Loucy (cell line): Measurements from ENCODE around the gene MFN2.

Experiments used
- H2AFZ ChIP-seq: fragments of 200-600 bp; sonication (generic); 2 replicates; pipeline ENCODE4 v1.6.0; 2016; ENCODE audit warnings: antibody characterized with exemption, mild to moderate bottlenecking, low read length, moderate library complexity
- H3F3A ChIP-seq: fragments of 200-600 bp; 2 replicates; pipeline ENCODE4 v1.6.0; 2016; ENCODE audit warnings: antibody characterized with exemption, low read depth, mild to moderate bottlenecking
- H3K27me3 ChIP-seq: fragments of 200-600 bp; sonication (generic); 2 replicates; pipeline ENCODE4 v1.6.1; 2014; ENCODE audit warnings: low read length, mild to moderate bottlenecking; ENCODE audit not compliant: insufficient read depth, poor library complexity, severe bottlenecking
- H3K36me3 ChIP-seq: fragments of 200-600 bp; sonication (generic); 2 replicates; pipeline ENCODE4 v1.6.1; 2016; ENCODE audit warnings: low read length; ENCODE audit not compliant: insufficient read depth
- H3K4me1 ChIP-seq: fragments of 200-600 bp; sonication (generic); 2 replicates; pipeline ENCODE4 v1.5.1; 2014; ENCODE audit warnings: low read length, mild to moderate bottlenecking; ENCODE audit not compliant: insufficient read depth, poor library complexity, severe bottlenecking
- H3K4me2 ChIP-seq: fragments of 200-600 bp; sonication (generic); 2 replicates; pipeline ENCODE4 v1.6.0; 2014; ENCODE audit warnings: antibody characterized with exemption, low read length, low read depth, mild to moderate bottlenecking; ENCODE audit not compliant: poor library complexity, severe bottlenecking
- H3K4me3 ChIP-seq: fragments of 200-600 bp; sonication (generic); 2 replicates; pipeline ENCODE4 v1.5.1; 2014; ENCODE audit warnings: low read length, mild to moderate bottlenecking, mixed read lengths; ENCODE audit not compliant: poor library complexity, severe bottlenecking
- H3K79me2 ChIP-seq: fragments of 200-600 bp; sonication (generic); 2 replicates; pipeline ENCODE4 v1.6.1; 2014; ENCODE audit warnings: low read length; ENCODE audit not compliant: insufficient read depth
- H3K9ac ChIP-seq: fragments of 200-600 bp; sonication (generic); 2 replicates; pipeline ENCODE4 v1.6.0; 2014; ENCODE audit warnings: mild to moderate bottlenecking, low read depth, low read length, moderate library complexity; ENCODE audit not compliant: poor library complexity, severe bottlenecking
- H3K9me2 ChIP-seq: fragments of 200-600 bp; sonication (generic); replicated peaks from 2 replicates; pipeline ENCODE4 v1.6.1; 2016; ENCODE audit warnings: low read depth, low read length, mixed read lengths
- H3K9me3 ChIP-seq: fragments of 200-600 bp; sonication (generic); 2 replicates; pipeline ENCODE4 v1.6.1; 2014; ENCODE audit warnings: mild to moderate bottlenecking, antibody characterized with exemption, low read length, low read depth; ENCODE audit not compliant: insufficient read depth
- H4K20me1 ChIP-seq: fragments of 200-600 bp; sonication (generic); 2 replicates; pipeline ENCODE4 v1.6.0; 2014; ENCODE audit warnings: antibody characterized with exemption, low read length, mild to moderate bottlenecking; ENCODE audit not compliant: insufficient read depth, poor library complexity, severe bottlenecking
- EZH2phosphoT487 ChIP-seq: fragments of 200-600 bp; IDR thresholded peaks from 2 replicates; pipeline ENCODE4 v1.6.1; 2018; ENCODE audit warnings: antibody characterized with exemption, mild to moderate bottlenecking, moderate library complexity, borderline replicate concordance
- TF ChIP-seq, protein P1 (sequence below): fragments of 200-600 bp; sonication (generic); conservative IDR thresholded peaks from 2 replicates; pipeline ENCODE4 v1.5.1; 2014; ENCODE audit warnings: mild to moderate bottlenecking, antibody characterized with exemption, low read length

MFN2 gene

DNA sequence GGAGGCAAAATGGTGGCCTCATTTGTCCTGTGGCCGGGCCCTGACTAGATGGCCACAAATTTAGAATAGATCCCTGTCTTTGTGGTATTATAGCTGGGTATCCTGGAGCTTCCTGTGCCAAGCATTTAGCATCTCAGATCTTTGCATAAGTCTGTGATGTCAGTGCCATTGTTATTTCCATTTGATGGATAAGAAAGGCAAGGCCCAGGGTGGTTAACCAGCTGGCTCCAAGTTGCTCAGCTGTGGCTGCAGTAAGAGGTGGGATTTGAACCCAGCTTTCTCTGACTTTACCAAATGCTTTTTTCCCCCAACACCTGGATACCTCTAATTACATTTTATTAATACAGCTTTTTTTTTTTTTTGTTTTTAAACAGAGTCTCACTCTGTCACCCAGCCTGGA lies 71.1 kb downstream of the MFN2 start:
- Histone ChIP-seq H4K20me1 (no peaks in the 10 kb centered on the region), H3K27me3 (no peaks in the 10 kb centered on the region), H3K4me3 (no peak overlapping the region), H3K9me3 (no peaks in the 10 kb centered on the region), H3K4me2 (peak overlapping the region; percentile 49), H3K36me3 (no peaks in the 10 kb centered on the region), H3K9ac (no peak overlapping the region), H2AFZ (no peak overlapping the region), H3K79me2 (no peaks in the 10 kb centered on the region), H3F3A (no peaks in the 10 kb centered on the region), H3K9me2 (no peaks in the 10 kb centered on the region), H3K4me1 (peaks cover 11% of the 10 kb centered on the region)
- TF ChIP-seq, protein P1, sequence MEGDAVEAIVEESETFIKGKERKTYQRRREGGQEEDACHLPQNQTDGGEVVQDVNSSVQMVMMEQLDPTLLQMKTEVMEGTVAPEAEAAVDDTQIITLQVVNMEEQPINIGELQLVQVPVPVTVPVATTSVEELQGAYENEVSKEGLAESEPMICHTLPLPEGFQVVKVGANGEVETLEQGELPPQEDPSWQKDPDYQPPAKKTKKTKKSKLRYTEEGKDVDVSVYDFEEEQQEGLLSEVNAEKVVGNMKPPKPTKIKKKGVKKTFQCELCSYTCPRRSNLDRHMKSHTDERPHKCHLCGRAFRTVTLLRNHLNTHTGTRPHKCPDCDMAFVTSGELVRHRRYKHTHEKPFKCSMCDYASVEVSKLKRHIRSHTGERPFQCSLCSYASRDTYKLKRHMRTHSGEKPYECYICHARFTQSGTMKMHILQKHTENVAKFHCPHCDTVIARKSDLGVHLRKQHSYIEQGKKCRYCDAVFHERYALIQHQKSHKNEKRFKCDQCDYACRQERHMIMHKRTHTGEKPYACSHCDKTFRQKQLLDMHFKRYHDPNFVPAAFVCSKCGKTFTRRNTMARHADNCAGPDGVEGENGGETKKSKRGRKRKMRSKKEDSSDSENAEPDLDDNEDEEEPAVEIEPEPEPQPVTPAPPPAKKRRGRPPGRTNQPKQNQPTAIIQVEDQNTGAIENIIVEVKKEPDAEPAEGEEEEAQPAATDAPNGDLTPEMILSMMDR, result no peak
- no peak for TF ChIP-seq EZH2phosphoT487

DNA sequence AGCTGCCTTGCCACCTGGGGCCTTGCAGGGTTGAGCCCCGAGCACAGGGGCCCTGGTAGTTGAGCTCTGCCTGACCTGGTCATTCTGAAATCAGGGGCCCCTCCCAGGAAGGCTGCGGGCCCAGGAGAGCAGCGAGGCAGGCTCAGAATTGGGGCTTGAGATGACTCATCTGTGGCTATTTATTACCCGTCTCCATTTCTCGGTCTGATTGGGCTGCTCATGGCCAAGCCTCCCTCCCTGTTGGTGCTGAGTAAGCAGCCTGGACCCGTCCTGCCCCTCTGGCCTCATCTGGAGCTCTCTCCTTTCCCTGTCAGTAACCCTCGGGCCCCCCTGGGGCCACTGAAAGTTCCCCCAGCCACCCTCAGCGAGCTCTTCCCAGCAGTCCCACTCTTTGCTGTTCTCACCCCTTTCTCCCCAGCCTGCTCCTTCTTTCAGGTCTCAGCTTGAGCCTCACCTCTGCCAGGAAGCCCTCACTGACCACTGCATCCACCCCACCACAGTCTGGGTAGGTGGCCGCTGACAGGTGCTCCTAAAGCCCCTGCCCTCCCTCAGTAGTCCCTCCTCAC lies 71.8 kb downstream of the MFN2 start:
- Histone ChIP-seq H3F3A (no peaks in the 10 kb centered on the region), H3K9me2 (no peaks in the 10 kb centered on the region), H3K4me2 (peak overlapping the region; percentile 49), H3K4me1 (peaks cover 11% of the 10 kb centered on the region), H3K36me3 (no peaks in the 10 kb centered on the region), H3K79me2 (no peaks in the 10 kb centered on the region), H3K9ac (peak overlapping the region; percentile 38), H3K4me3 (no peak overlapping the region), H2AFZ (peak overlapping the region; percentile 32), H4K20me1 (no peaks in the 10 kb centered on the region), H3K9me3 (no peaks in the 10 kb centered on the region), H3K27me3 (no peaks in the 10 kb centered on the region)
- no peak for TF ChIP-seq EZH2phosphoT487
- TF ChIP-seq, protein P1, result no peak

DNA sequence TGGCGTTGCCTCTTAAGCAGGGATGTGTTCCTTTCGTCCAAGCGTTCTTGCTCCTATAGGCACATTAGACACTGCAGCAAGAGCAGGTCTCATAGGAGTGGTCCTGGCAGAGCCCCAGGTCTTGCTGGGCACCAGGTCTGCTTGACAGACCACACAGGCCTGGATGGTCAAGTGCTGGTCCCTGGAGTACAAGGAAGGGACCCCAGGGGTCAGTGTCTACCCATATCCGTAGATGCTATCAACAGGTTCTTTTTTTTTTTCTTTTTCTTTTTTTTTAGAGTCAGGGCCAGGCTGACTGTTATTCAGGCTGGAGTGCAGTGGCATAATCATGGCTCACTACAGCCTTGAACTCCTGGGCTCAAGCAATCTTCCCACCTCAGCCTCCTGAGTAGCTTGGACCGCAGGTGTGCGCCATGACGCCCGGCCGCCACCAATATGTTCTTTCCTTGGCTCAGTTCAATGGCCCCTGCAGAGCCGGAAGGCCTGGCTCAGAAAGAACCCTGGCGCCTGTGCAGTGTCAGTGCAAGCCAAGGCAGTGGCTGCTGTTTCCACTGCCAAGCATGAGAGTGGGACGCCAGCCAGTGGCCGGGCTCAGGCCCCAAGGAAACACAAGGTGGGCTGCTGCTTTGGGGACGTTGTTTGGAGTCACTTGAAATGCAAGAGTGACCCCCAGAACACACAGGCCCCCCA lies 72.9 kb downstream of the MFN2 start:
- Histone ChIP-seq H3K9me2 (no peaks in the 10 kb centered on the region), H3K9me3 (no peaks in the 10 kb centered on the region), H3K36me3 (no peaks in the 10 kb centered on the region), H2AFZ (no peak overlapping the region), H3K27me3 (no peaks in the 10 kb centered on the region), H3K4me1 (peaks cover 11% of the 10 kb centered on the region), H4K20me1 (no peaks in the 10 kb centered on the region), H3K79me2 (no peaks in the 10 kb centered on the region), H3K9ac (no peak overlapping the region), H3F3A (no peaks in the 10 kb centered on the region), H3K4me2 (no peak overlapping the region), H3K4me3 (no peak overlapping the region)
- TF ChIP-seq, protein P1, result no peak
- TF ChIP-seq EZH2phosphoT487, result no peak
